22Rv1 (cell line): Measurements from ENCODE around the gene BEST1.

Experiments
- H3K27ac ChIP-seq: fragments of 450-650 bp; 2 replicates; pipeline ENCODE4 v1.5.1; 2017
- ZFX ChIP-seq: fragments of 450-650 bp; IDR thresholded peaks from 2 replicates; pipeline ENCODE4 v1.6.1; 2017; ENCODE audit warnings: antibody characterized with exemption, borderline replicate concordance
- TF ChIP-seq, protein P1 (sequence below): fragments of 450-650 bp; IDR thresholded peaks from 2 replicates; pipeline ENCODE4 v1.5.1; 2017; ENCODE audit warnings: mild to moderate bottlenecking

The BEST1 gene

GRCh38 chr11:61923166-61924063 lies 26.7 kb upstream of the BEST1 start:
- TF ChIP-seq, protein P1, sequence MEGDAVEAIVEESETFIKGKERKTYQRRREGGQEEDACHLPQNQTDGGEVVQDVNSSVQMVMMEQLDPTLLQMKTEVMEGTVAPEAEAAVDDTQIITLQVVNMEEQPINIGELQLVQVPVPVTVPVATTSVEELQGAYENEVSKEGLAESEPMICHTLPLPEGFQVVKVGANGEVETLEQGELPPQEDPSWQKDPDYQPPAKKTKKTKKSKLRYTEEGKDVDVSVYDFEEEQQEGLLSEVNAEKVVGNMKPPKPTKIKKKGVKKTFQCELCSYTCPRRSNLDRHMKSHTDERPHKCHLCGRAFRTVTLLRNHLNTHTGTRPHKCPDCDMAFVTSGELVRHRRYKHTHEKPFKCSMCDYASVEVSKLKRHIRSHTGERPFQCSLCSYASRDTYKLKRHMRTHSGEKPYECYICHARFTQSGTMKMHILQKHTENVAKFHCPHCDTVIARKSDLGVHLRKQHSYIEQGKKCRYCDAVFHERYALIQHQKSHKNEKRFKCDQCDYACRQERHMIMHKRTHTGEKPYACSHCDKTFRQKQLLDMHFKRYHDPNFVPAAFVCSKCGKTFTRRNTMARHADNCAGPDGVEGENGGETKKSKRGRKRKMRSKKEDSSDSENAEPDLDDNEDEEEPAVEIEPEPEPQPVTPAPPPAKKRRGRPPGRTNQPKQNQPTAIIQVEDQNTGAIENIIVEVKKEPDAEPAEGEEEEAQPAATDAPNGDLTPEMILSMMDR: no peak
- no peak for TF ChIP-seq ZFX
- no peak overlapping the region for H3K27ac ChIP-seq

DNA sequence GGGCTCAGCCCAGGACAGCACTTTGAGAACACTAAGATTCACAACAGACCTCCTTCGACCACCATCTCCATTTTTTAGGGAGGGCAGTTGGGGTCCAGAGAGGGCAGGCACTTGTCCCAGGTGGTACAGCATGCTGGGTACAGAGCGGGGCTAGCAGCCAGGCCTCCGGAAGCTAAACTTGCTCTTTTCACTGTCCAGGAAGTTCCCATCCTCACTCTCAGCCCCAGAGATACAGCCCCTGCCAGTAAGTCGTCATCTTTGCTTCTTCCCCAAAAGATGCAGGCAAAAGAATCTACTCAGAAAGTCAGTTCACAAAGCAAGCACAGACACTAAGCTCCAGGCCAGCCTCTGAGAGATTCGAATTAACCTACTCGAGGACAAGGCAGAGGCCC lies 26.1 kb upstream of the BEST1 start:
- no peak for TF ChIP-seq ZFX
- TF ChIP-seq, protein P1: no peak
- H3K27ac ChIP-seq: no peak overlapping the region

DNA sequence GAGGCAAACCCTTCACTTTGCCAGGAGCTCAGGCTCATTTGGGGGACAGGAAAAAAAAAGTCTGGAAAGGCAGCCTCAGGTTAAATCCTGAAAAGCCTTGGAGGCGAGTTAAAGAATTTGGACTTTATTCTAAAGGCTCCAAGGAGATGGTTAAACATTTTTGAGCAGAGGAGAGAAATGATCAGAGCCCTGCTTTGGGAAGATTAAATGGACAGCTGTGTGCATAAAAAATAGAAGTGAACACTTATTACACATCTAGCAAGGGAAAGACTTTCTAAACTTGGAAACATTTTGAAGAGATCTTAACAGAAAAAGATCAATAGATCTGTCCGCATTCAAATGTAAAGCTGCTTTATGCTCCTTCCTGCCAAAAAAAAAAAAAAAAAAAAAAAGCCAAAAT lies 24.4 kb upstream of the BEST1 start:
- TF ChIP-seq ZFX: no peak
- TF ChIP-seq, protein P1: no peak
- no peak overlapping the region for H3K27ac ChIP-seq

- TF ChIP-seq, protein P1: no peak
- no peak for TF ChIP-seq ZFX
- no peak overlapping the region for H3K27ac ChIP-seq
Observed at GRCh38 chr11:61926235-61926634, 23.9 kb upstream of the BEST1 start.

GRCh38 chr11:61927501-61927900 lies 22.6 kb upstream of the BEST1 start:
- TF ChIP-seq, protein P1: no peak
- no peak for TF ChIP-seq ZFX
- no peak overlapping the region for H3K27ac ChIP-seq

DNA sequence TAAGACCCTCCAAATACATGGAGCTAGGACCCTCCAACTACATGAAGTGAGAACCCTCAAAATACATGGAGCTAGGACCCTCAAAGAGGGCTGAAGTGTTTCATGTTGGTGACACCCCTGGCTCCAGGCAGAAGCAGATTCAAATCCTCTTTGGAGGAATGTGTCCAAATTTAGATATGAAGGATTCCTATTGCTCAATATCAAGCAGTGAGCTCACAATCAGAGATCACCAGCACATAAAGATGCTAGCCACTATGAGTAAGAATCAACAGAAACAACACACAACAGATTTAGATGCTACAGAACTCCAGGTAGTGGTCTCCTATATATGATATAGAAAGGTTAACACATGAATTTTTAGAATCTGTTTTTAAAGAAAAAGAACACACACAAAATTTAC lies 21.5 kb upstream of the BEST1 start:
- H3K27ac ChIP-seq: no peak overlapping the region

GRCh38 chr11:61930933-61931332 lies 19.2 kb upstream of the BEST1 start:
- H3K27ac ChIP-seq: no peak overlapping the region
- TF ChIP-seq, protein P1: no peak
- TF ChIP-seq ZFX: no peak

More for the DNA sequence above, 21.5 kb upstream of the BEST1 start:
- no peak for TF ChIP-seq ZFX
- TF ChIP-seq, protein P1: no peak
